HAP-1 (cell line): ENCODE data around the gene LRIT2.

Source experiments
- DNase-seq, 2 experiments: peaks; one replicate each; pipeline ENCODE4 v3.0.0-alpha.2; 2016 to 2020; ENCODE audit warnings: low spot score in 2 of 2
- H3K27me3 ChIP-seq: fragments of 250-450 bp; sonication (Bioruptor Pico); 2 replicates; pipeline ENCODE4 v1.5.1; 2020; ENCODE audit warnings: low read depth, mild to moderate bottlenecking, moderate library complexity
- H3K36me3 ChIP-seq: fragments of 250-450 bp; sonication (Bioruptor Pico); replicated peaks from 2 replicates; pipeline ENCODE4 v1.5.1; 2020; ENCODE audit warnings: mild to moderate bottlenecking
- H3K4me1 ChIP-seq: fragments of 250-450 bp; sonication (Bioruptor Pico); 2 replicates; pipeline ENCODE4 v1.5.1; 2020; ENCODE audit warnings: mild to moderate bottlenecking
- H3K4me3 ChIP-seq: fragments of 250-450 bp; sonication (Bioruptor Pico); 2 replicates; pipeline ENCODE4 v1.5.1; 2020; ENCODE audit warnings: mild to moderate bottlenecking, moderate library complexity
- H3K9me3 ChIP-seq: fragments of 250-450 bp; sonication (Bioruptor Pico); 2 replicates; pipeline ENCODE4 v1.5.1; 2020; ENCODE audit warnings: mild to moderate bottlenecking, moderate library complexity
- in situ Hi-C: fragments of 300-500 bp; cut with MboI; formaldehyde crosslinking; loops from 3 replicates; pipeline ENCODE4 v1.14.3; 2020; ENCODE audit warnings: low sequenced_read_pairs, inconsistent platforms, mixed read lengths

LRIT2 gene

GRCh38 chr10:84208023-84208422, 17.3 kb downstream of the LRIT2 start:
- H3K4me3 ChIP-seq = no peak overlapping the region
- in situ Hi-C loops = loop anchor here (5.0 kb wide), 1 partner anchor 61 kb away; no protein-coding TSS in a partner anchor
- no peak for DNase-seq
- H3K9me3 ChIP-seq = no peaks in the 10 kb centered on the region
- H3K36me3 ChIP-seq = no peaks in the 10 kb centered on the region
- no peaks in the 10 kb centered on the region for H3K4me1 ChIP-seq
- no peaks in the 10 kb centered on the region for H3K27me3 ChIP-seq

GRCh38 chr10:84205853-84206525, 19.4 kb downstream of the LRIT2 start:
- Histone ChIP-seq H3K4me3 (no peak overlapping the region), H3K9me3 (no peaks in the 10 kb centered on the region), H3K36me3 (no peaks in the 10 kb centered on the region), H3K4me1 (no peaks in the 10 kb centered on the region), H3K27me3 (no peaks in the 10 kb centered on the region)
- in situ Hi-C loops = loop anchor here (5.0 kb wide), 1 partner anchor 59 kb away; no protein-coding TSS in a partner anchor
- DNase-seq = no peak

GRCh38 chr10:84205049-84205852, 20.1 kb downstream of the LRIT2 start:
- H3K9me3 ChIP-seq = no peaks in the 10 kb centered on the region
- in situ Hi-C loops = loop anchor here (5.0 kb wide), 1 partner anchor 58 kb away; no protein-coding TSS in a partner anchor
- H3K27me3 ChIP-seq = no peaks in the 10 kb centered on the region
- no peak overlapping the region for H3K4me3 ChIP-seq
- H3K36me3 ChIP-seq = no peaks in the 10 kb centered on the region
- no peaks in the 10 kb centered on the region for H3K4me1 ChIP-seq
- DNase-seq = peak; percentile 26 to 84

- no peak for DNase-seq
- Histone ChIP-seq H3K4me1 (no peaks in the 10 kb centered on the region), H3K36me3 (no peaks in the 10 kb centered on the region), H3K27me3 (no peaks in the 10 kb centered on the region), H3K4me3 (no peak overlapping the region), H3K9me3 (no peaks in the 10 kb centered on the region)
- in situ Hi-C loops = loop anchor here (5.0 kb wide), 1 partner anchor 57 kb away; no protein-coding TSS in a partner anchor
Observed at GRCh38 chr10:84204610-84205009, 20.7 kb downstream of the LRIT2 start.

- H3K4me3 ChIP-seq = no peak overlapping the region
- no peaks in the 10 kb centered on the region for H3K9me3 ChIP-seq
- in situ Hi-C loops = no loop called here
- H3K4me1 ChIP-seq = no peaks in the 10 kb centered on the region
- H3K27me3 ChIP-seq = no peaks in the 10 kb centered on the region
- peak; percentile 16 to 36 for DNase-seq
- no peaks in the 10 kb centered on the region for H3K36me3 ChIP-seq
Observed at GRCh38 chr10:84204122-84204521, 21.2 kb downstream of the LRIT2 start.

- Histone ChIP-seq H3K4me3 (no peak overlapping the region), H3K27me3 (no peaks in the 10 kb centered on the region), H3K9me3 (no peaks in the 10 kb centered on the region), H3K4me1 (no peaks in the 10 kb centered on the region), H3K36me3 (no peaks in the 10 kb centered on the region)
- in situ Hi-C loops = no loop called here
- DNase-seq = no peak
Observed at GRCh38 chr10:84202349-84202748, 23.0 kb downstream of the LRIT2 start.

GRCh38 chr10:84201682-84202081, 23.7 kb downstream of the LRIT2 start:
- in situ Hi-C loops = no loop called here
- no peaks in the 10 kb centered on the region for H3K27me3 ChIP-seq
- no peaks in the 10 kb centered on the region for H3K36me3 ChIP-seq
- H3K9me3 ChIP-seq = no peaks in the 10 kb centered on the region
- no peak for DNase-seq
- H3K4me1 ChIP-seq = no peaks in the 10 kb centered on the region
- no peak overlapping the region for H3K4me3 ChIP-seq

GRCh38 chr10:84201244-84201606, 24.1 kb downstream of the LRIT2 start:
- in situ Hi-C loops = no loop called here
- Histone ChIP-seq H3K4me1 (no peaks in the 10 kb centered on the region), H3K9me3 (no peaks in the 10 kb centered on the region), H3K36me3 (no peaks in the 10 kb centered on the region), H3K4me3 (no peak overlapping the region), H3K27me3 (no peaks in the 10 kb centered on the region)
- no peak for DNase-seq

GRCh38 chr10:84200537-84201243, 24.7 kb downstream of the LRIT2 start:
- in situ Hi-C loops = no loop called here
- no peaks in the 10 kb centered on the region for H3K4me1 ChIP-seq
- no peak for DNase-seq
- H3K4me3 ChIP-seq = no peak overlapping the region
- H3K9me3 ChIP-seq = no peaks in the 10 kb centered on the region
- no peaks in the 10 kb centered on the region for H3K36me3 ChIP-seq
- no peaks in the 10 kb centered on the region for H3K27me3 ChIP-seq

- in situ Hi-C loops = no loop called here
- H3K27me3 ChIP-seq = no peaks in the 10 kb centered on the region
Observed at GRCh38 chr10:84198206-84198915, 27.0 kb downstream of the LRIT2 start.

GRCh38 chr10:84197643-84198042, 27.7 kb downstream of the LRIT2 start:
- no peaks in the 10 kb centered on the region for H3K36me3 ChIP-seq
- H3K27me3 ChIP-seq = no peaks in the 10 kb centered on the region
- DNase-seq = no peak
- no peak overlapping the region for H3K4me3 ChIP-seq
- H3K4me1 ChIP-seq = no peaks in the 10 kb centered on the region
- H3K9me3 ChIP-seq = no peaks in the 10 kb centered on the region
- in situ Hi-C loops = no loop called here

More at GRCh38 chr10:84198206-84198915, 27.0 kb downstream of the LRIT2 start:
- Histone ChIP-seq H3K36me3 (no peaks in the 10 kb centered on the region), H3K4me3 (no peak overlapping the region), H3K4me1 (no peaks in the 10 kb centered on the region), H3K9me3 (no peaks in the 10 kb centered on the region)
- DNase-seq = no peak

GRCh38 chr10:84196941-84197340, 28.4 kb downstream of the LRIT2 start:
- in situ Hi-C loops = no loop called here
- Histone ChIP-seq H3K9me3 (no peaks in the 10 kb centered on the region), H3K4me1 (no peaks in the 10 kb centered on the region), H3K36me3 (no peaks in the 10 kb centered on the region), H3K4me3 (no peak overlapping the region), H3K27me3 (no peaks in the 10 kb centered on the region)
- DNase-seq = no peak

GRCh38 chr10:84196083-84196482, 29.3 kb downstream of the LRIT2 start:
- DNase-seq = no peak
- Histone ChIP-seq H3K9me3 (no peaks in the 10 kb centered on the region), H3K4me1 (no peaks in the 10 kb centered on the region), H3K36me3 (no peaks in the 10 kb centered on the region), H3K27me3 (no peaks in the 10 kb centered on the region), H3K4me3 (no peak overlapping the region)
- in situ Hi-C loops = no loop called here
